Common myeloid progenitor, CD34-positive (primary cell): ENCODE results near the gene DIPK1B.
A peak's percentile ranks its signal among the peaks of the same experiment; 100 is the strongest.

Experiments used
- CTCF ChIA-PET: fragments of 350-600 bp; sonication (Branson Sonifier 250); formaldehyde crosslinking; loops from one replicate; lab custom pipeline; 2021; ENCODE audit warnings: antibody characterized with exemption; lab: Charles Lee
- POLR2A ChIA-PET: fragments of 350-600 bp; sonication (Branson Sonifier 250); formaldehyde crosslinking; loops from one replicate; lab custom pipeline; 2021; ENCODE audit warnings: antibody characterized with exemption; lab: Charles Lee
- DNase-seq, 3 donors: peaks; one replicate each; pipeline versions ENCODE4 v3.0.0 to v3.0.0-alpha.2; 2013
- H3K27ac ChIP-seq, 2 experiments: 1 replicate in 1 of 2; 2 replicates in 1 of 2; pipeline ENCODE4 v1.7.0; 2013; ENCODE audit warnings: inconsistent platforms in 2 of 2, low read length in 2 of 2, mild to moderate bottlenecking in 2 of 2, low read depth in 1 of 2, moderate library complexity in 1 of 2; ENCODE audit not compliant: severe bottlenecking in 2 of 2, insufficient read depth in 1 of 2, poor library complexity in 1 of 2
- H3K27me3 ChIP-seq, 5 experiments: replicated peaks in 2 of 5; 1 replicate in 3 of 5; 2 replicates in 2 of 5; pipeline versions ENCODE4 v1.6.1 to v1.7.0; 2013; ENCODE audit warnings: low read length in 4 of 5, mild to moderate bottlenecking in 2 of 5, moderate library complexity in 2 of 5, inconsistent platforms in 1 of 5; ENCODE audit not compliant: insufficient read depth in 5 of 5, control insufficient read depth in 4 of 5
- H3K36me3 ChIP-seq, 4 experiments: 1 replicate in 2 of 4; 2 replicates in 2 of 4; pipeline versions ENCODE4 v1.6.1 to v1.7.0; 2013; ENCODE audit warnings: low read length in 3 of 4, control low read depth in 1 of 4, mild to moderate bottlenecking in 1 of 4; ENCODE audit not compliant: control insufficient read depth in 4 of 4, insufficient read depth in 4 of 4
- H3K4me1 ChIP-seq, 4 experiments: 1 replicate in 3 of 4; 2 replicates in 1 of 4; pipeline versions ENCODE4 v1.6.1 to v1.7.1; 2013; ENCODE audit warnings: low read length in 3 of 4, mild to moderate bottlenecking in 3 of 4, control low read depth in 1 of 4, inconsistent platforms in 1 of 4, moderate library complexity in 1 of 4; ENCODE audit not compliant: control insufficient read depth in 4 of 4, insufficient read depth in 4 of 4; ENCODE audit errors: control extremely low read depth in 1 of 4
- H3K4me3 ChIP-seq, 7 experiments: 1 replicate in 4 of 7; 2 replicates in 3 of 7; pipeline versions ENCODE4 v1.5.1 to v1.7.0; 2013; ENCODE audit warnings: mild to moderate bottlenecking in 7 of 7, low read length in 6 of 7, moderate library complexity in 6 of 7, inconsistent platforms in 2 of 7, low read depth in 2 of 7, control low read depth in 1 of 7; ENCODE audit not compliant: insufficient read depth in 4 of 7, control insufficient read depth in 1 of 7; ENCODE audit errors: extremely low read depth in 1 of 7
- H3K9me3 ChIP-seq, 5 experiments: 1 replicate in 4 of 5; 2 replicates in 1 of 5; pipeline versions ENCODE4 v1.6.1 to v1.7.1; 2013; ENCODE audit warnings: low read length in 4 of 5, mild to moderate bottlenecking in 2 of 5, inconsistent platforms in 1 of 5, low read depth in 1 of 5, moderate library complexity in 1 of 5; ENCODE audit not compliant: control insufficient read depth in 4 of 5, insufficient read depth in 2 of 5; ENCODE audit errors: control extremely low read depth in 1 of 5
- WGBS: methylation state at CpG from one replicate; pipeline ENCODE4 v1.1.5; 2013; ENCODE audit not compliant: insufficient coverage; 5-methylcytosine and 5-hydroxymethylcytosine counted together

DIPK1B gene

DNA sequence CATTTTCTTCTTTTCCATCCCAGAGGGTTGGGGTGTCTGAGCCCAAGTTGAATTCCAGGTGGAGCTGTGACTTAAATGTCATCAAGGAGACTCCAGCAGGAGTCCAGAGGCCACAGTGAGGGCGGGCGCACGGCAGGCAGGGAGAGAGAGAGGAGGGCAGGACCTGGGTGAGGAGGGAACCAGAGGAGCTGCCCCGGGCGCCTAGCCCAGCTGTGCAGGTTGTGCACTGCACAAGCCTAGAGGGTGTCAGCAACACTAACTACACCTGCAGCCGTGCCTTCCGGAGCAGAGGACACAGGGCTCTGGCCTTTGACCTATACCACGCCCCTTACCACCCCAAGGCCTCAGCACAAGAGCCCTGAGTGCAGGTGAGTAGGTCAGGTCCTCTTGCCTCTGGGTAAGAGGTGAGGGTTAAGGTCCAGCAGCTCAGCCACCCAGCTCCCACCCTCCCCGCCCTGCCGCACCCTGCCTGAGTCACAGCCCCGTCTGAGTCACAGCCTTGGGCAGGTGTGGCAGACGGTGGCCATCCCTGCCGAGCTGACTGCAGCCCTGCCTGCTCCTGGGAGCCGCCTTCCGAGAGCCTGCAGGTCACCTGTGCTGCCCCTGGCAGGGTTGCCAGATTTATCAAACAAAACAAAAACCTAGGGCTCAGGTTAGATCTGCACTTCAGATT is 18.7 kb upstream of the DIPK1B start:
- 91% methylated on average over 13 of the region's 15 CpGs for WGBS
- no peaks in the 10 kb centered on the region for H3K9me3 ChIP-seq
- H3K4me1 ChIP-seq: peaks cover 0 to 38% (median 23%) of the 10 kb centered on the region in 4 experiments
- H3K27me3 ChIP-seq: no peaks in the 10 kb centered on the region
- H3K27ac ChIP-seq: no peak overlapping the region
- H3K4me3 ChIP-seq: no peak overlapping the region
- CTCF ChIA-PET: interaction anchor here (0.6 to 3.0 kb wide), 12 partner anchors 8 to 209 kb away, joined by 3 to 19 read pairs (median 5); partner anchors contain the start of gene EGFL7
- POLR2A ChIA-PET: interaction anchor here (0.7 to 1.0 kb wide), 3 partner anchors 27 to 36 kb away, joined by 3 to 5 read pairs (median 3); no protein-coding TSS in a partner anchor
- DNase-seq: peak in 1 of 3 donors; percentile 23
- no peaks in the 10 kb centered on the region for H3K36me3 ChIP-seq

DNA sequence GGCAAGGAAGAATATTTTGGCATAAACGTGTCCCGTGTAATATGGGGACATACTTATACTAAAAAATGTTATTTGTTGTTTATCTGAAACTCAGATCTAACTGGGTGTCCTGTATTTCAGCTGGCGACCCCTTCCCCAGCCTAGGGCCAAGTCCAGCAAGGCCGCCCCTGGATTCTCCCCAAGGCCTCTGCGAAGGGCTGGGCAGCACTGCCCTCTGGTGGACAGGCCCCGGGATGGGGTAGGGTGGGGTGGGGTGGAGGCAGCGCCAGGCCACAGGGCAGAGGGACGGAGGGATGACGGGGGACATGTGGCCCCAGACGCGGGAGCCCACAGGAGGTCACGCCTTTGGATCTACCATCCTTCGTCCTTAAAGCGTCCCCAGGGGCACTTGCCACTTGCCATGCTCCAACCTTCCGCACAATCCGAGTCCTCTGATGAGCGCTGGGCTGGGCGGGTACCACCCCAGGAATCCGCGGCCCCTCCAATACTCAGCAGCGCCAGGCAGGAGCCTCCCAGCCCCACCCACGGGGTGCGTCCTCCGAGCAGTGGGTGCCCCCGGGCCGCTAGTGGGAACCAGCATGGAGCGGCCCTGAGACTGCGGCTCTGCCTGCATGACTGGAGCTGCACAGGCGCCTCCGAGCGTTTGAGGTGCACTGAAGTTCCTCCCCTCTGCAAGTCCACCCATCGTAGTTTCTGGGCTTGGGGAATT is 18.1 kb upstream of the DIPK1B start:
- ChIA-PET CTCF (interaction anchor here (0.6 to 3.0 kb wide), 16 partner anchors 9 to 209 kb away, joined by 3 to 19 read pairs (median 5); partner anchors contain the start of gene EGFL7), POLR2A (interaction anchor here (0.7 to 1.7 kb wide), 4 partner anchors 22 to 36 kb away, joined by 3 to 5 read pairs (median 4); no protein-coding TSS in a partner anchor)
- Histone ChIP-seq H3K4me1 (peaks cover 0 to 41% (median 24%) of the 10 kb centered on the region in 4 experiments), H3K27me3 (no peaks in the 10 kb centered on the region), H3K9me3 (no peaks in the 10 kb centered on the region), H3K27ac (no peak overlapping the region), H3K4me3 (no peak overlapping the region), H3K36me3 (no peaks in the 10 kb centered on the region)
- 61% methylated on average over 25 of the region's 32 CpGs for WGBS
- peak in 2 of 3 donors; percentile 57 to 64 for DNase-seq

DNA sequence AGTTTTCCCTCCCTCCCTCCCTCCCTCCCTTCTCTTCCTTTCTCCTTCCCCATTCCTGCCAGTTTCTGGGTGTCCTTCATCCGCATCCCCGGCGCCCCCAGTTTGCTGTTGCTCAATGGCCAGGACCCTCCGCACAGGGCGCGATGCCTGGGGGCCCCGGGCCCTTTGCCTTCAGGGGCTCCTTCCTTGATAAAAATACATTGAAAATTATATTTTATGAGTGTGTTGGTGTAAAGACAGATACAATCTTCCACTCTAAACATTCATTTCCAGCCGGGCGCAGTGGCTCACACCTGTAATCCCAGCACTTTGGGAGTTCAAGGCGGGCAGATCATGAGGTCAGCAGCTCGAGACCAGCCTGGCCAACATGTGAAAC is 17.5 kb upstream of the DIPK1B start:
- no peak overlapping the region for H3K27ac ChIP-seq

DNA sequence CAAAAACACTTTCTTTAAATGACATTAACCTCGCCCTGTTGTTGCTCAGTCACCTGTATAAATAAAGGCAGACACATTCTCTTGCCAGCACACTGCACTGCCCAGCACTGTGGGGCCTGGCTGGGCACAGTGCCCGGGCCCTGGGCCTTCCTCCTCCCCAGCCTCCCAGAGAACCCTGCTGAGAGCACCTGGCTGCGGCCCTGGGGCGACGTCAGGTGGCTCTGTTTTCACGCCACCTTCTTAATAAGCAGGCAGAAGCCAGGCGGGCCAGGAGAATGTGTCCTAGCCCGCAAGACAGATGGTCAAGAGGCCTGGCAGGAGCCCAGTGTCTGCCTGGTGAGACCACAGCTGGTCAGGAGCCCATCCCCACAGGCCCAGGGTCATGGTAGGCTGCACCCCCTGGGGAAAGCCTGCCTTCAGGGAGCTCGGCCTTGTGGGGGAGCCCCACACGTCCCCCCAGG is 16.9 kb upstream of the DIPK1B start:
- no peaks in the 10 kb centered on the region for H3K36me3 ChIP-seq
- POLR2A ChIA-PET: interaction anchor here (1.7 kb wide), 1 partner anchor 23 kb away, joined by 5 read pairs; no protein-coding TSS in a partner anchor
- no peak overlapping the region for H3K4me3 ChIP-seq
- no peaks in the 10 kb centered on the region for H3K9me3 ChIP-seq
- H3K27ac ChIP-seq: no peak overlapping the region
- 96% methylated on average over 7 of the region's 10 CpGs for WGBS
- DNase-seq: no peak
- peaks cover 0 to 48% (median 29%) of the 10 kb centered on the region in 4 experiments for H3K4me1 ChIP-seq
- H3K27me3 ChIP-seq: no peaks in the 10 kb centered on the region
- CTCF ChIA-PET: interaction anchor here (0.7 to 3.9 kb wide), 16 partner anchors 10 to 208 kb away, joined by 3 to 24 read pairs (median 4); partner anchors contain the start of genes EGFL7 and LCN10

More for the DNA sequence above, 17.5 kb upstream of the DIPK1B start:
- 100% methylated on average over 4 of the region's 11 CpGs for WGBS
- H3K4me1 ChIP-seq: peaks cover 0 to 42% (median 24%) of the 10 kb centered on the region in 4 experiments
- DNase-seq: no peak
- no peak overlapping the region for H3K4me3 ChIP-seq
- H3K27me3 ChIP-seq: no peaks in the 10 kb centered on the region
- CTCF ChIA-PET: interaction anchor here (0.6 to 3.0 kb wide), 12 partner anchors 9 to 208 kb away, joined by 3 to 19 read pairs (median 5); partner anchors contain the start of gene EGFL7
- no peaks in the 10 kb centered on the region for H3K9me3 ChIP-seq
- POLR2A ChIA-PET: interaction anchor here (1.7 kb wide), 1 partner anchor 23 kb away, joined by 5 read pairs; no protein-coding TSS in a partner anchor
- no peaks in the 10 kb centered on the region for H3K36me3 ChIP-seq

DNA sequence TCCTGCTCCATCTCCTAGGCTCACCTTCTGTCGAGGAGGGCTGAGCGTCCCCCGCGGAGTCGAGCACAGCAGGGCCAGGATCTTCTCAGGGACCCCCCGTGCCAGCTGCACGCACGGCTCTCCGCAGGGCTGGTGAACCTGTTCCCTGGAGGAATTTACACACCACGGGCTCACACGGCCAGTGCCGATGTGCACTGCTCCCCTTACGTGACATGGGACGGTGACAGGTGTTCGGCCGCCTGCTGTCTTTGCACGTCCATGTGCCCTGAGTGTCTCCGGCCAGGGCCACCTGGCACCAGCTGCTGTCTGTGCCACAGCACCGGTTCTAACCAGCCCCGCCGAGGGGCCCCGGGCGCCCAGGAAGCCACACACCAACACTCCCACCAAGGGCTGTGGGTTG is 16.4 kb upstream of the DIPK1B start:
- no peaks in the 10 kb centered on the region for H3K36me3 ChIP-seq
- CTCF ChIA-PET: interaction anchor here (0.7 to 3.9 kb wide), 13 partner anchors 10 to 48 kb away, joined by 3 to 24 read pairs (median 4); partner anchors contain the start of gene LCN10
- 93% methylated on average over 20 of the region's 23 CpGs for WGBS
- POLR2A ChIA-PET: interaction anchor here (1.3 to 1.7 kb wide), 2 partner anchors 13 to 24 kb away, joined by 3 to 5 read pairs; no protein-coding TSS in a partner anchor
- H3K4me3 ChIP-seq: no peak overlapping the region
- H3K4me1 ChIP-seq: peaks cover 0 to 53% (median 34%) of the 10 kb centered on the region in 4 experiments
- no peaks in the 10 kb centered on the region for H3K27me3 ChIP-seq
- H3K27ac ChIP-seq: no peak overlapping the region
- DNase-seq: no peak
- H3K9me3 ChIP-seq: no peaks in the 10 kb centered on the region

DNA sequence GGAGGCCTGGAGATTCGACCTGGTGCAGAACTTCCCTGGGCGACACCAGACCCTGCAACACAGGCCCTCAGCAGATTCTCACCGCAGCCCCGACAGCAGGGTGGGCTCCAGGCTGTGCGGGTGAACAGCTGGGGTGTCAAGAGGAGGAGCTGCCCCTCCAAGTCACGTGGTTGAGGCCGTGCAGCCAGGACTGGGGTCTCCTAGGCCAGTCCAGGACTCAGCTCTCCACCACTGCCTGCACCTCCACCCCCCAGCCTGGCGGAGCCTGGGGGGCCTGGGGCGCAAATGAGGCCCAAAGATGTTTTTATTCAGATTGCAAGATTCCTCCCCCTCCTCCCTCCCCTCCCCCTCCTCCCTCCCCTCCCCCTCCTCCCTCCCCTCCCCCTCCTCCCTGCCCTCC is 15.9 kb upstream of the DIPK1B start:
- Histone ChIP-seq H3K4me3 (no peak overlapping the region), H3K36me3 (no peaks in the 10 kb centered on the region), H3K27ac (no peak overlapping the region), H3K27me3 (no peaks in the 10 kb centered on the region), H3K4me1 (peaks cover 0 to 58% (median 40%) of the 10 kb centered on the region in 4 experiments), H3K9me3 (no peaks in the 10 kb centered on the region)
- ChIA-PET POLR2A (interaction anchor here (0.8 to 2.0 kb wide), 4 partner anchors 12 to 30 kb away, joined by 3 to 6 read pairs (median 3); no protein-coding TSS in a partner anchor), CTCF (interaction anchor here (1.0 to 3.9 kb wide), 9 partner anchors 16 to 48 kb away, joined by 4 to 24 read pairs (median 4); no protein-coding TSS in a partner anchor)
- DNase-seq: peak in 1 of 3 donors; percentile 44
- WGBS: 92% methylated on average over 7 of the region's 9 CpGs
